GM12878 (cell line): ENCODE data around the gene KIF17.

Experiments used
- CBFB ChIP-seq: IDR thresholded peaks from 2 replicates; pipeline ENCODE4 v1.6.1; 2016; ENCODE audit warnings: antibody characterized with exemption, low read depth
- CREB1 ChIP-seq: IDR thresholded peaks from 2 replicates; pipeline ENCODE4 v1.6.1; 2012; ENCODE audit warnings: low read depth, mild to moderate bottlenecking, inconsistent platforms
- CTCF ChIP-seq, 3 experiments: IDR thresholded peaks in 2 of 3; conservative IDR thresholded peaks in 1 of 3; 2 replicates each; pipeline ENCODE4 v1.5.1; 2011; ENCODE audit warnings: low read depth in 3 of 3, low read length in 3 of 3, mild to moderate bottlenecking in 3 of 3, control low read depth in 2 of 3, moderate library complexity in 2 of 3, inconsistent platforms in 1 of 3, mixed read lengths in 1 of 3; ENCODE audit not compliant: control insufficient read depth in 2 of 3, insufficient read depth in 1 of 3; ENCODE audit errors: extremely low read depth in 1 of 3
- ELK1 ChIP-seq: IDR thresholded peaks from 2 replicates; pipeline ENCODE4 v1.6.1; 2012; ENCODE audit warnings: low read depth, low read length, improper control_type of control experiment
- POLR2A ChIP-seq: IDR thresholded peaks from 2 replicates; pipeline ENCODE4 v1.6.1; 2011; ENCODE audit warnings: low read depth, mild to moderate bottlenecking, low read length
- POLR2AphosphoS5 ChIP-seq: IDR thresholded peaks from 2 replicates; pipeline ENCODE4 v1.6.1; 2011; ENCODE audit warnings: mild to moderate bottlenecking, low read length, inconsistent platforms
- RFX5 ChIP-seq: IDR thresholded peaks from 2 replicates; pipeline ENCODE4 v1.6.1; 2011; ENCODE audit warnings: low read depth, low read length, improper control_type of control experiment
- TAF1 ChIP-seq: IDR thresholded peaks from 2 replicates; pipeline ENCODE4 v1.6.1; 2011; ENCODE audit warnings: mild to moderate bottlenecking, low read depth, low read length, borderline replicate concordance
- TF ChIP-seq, protein P1 (sequence below): IDR thresholded peaks from 2 replicates; pipeline ENCODE4 v1.6.1; 2012; ENCODE audit warnings: mild to moderate bottlenecking, low read depth, low read length

GRCh38 chr1:20663969-20664715 lies 53.7 kb downstream of the KIF17 start:
- TF ChIP-seq, protein P1, sequence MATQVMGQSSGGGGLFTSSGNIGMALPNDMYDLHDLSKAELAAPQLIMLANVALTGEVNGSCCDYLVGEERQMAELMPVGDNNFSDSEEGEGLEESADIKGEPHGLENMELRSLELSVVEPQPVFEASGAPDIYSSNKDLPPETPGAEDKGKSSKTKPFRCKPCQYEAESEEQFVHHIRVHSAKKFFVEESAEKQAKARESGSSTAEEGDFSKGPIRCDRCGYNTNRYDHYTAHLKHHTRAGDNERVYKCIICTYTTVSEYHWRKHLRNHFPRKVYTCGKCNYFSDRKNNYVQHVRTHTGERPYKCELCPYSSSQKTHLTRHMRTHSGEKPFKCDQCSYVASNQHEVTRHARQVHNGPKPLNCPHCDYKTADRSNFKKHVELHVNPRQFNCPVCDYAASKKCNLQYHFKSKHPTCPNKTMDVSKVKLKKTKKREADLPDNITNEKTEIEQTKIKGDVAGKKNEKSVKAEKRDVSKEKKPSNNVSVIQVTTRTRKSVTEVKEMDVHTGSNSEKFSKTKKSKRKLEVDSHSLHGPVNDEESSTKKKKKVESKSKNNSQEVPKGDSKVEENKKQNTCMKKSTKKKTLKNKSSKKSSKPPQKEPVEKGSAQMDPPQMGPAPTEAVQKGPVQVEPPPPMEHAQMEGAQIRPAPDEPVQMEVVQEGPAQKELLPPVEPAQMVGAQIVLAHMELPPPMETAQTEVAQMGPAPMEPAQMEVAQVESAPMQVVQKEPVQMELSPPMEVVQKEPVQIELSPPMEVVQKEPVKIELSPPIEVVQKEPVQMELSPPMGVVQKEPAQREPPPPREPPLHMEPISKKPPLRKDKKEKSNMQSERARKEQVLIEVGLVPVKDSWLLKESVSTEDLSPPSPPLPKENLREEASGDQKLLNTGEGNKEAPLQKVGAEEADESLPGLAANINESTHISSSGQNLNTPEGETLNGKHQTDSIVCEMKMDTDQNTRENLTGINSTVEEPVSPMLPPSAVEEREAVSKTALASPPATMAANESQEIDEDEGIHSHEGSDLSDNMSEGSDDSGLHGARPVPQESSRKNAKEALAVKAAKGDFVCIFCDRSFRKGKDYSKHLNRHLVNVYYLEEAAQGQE: no peak
- TF ChIP-seq RFX5 (no peak), POLR2AphosphoS5 (no peak), POLR2A (no peak), CTCF (IDR thresholded peaks at IDR 0.05 in 2 of 3, conservative IDR thresholded peaks at IDR 0.05 in 1 of 3; ENCODE audit: control insufficient read depth in 2 of 3, extremely low read depth in 1 of 3, insufficient read depth in 1 of 3, low read depth in 3 of 3, low read length in 3 of 3) (no peak), CREB1 (no peak), CBFB (no peak), ELK1 (no peak), TAF1 (no peak)
